ENCODE data around the gene HNRNPL.

The HNRNPL gene

DNA sequence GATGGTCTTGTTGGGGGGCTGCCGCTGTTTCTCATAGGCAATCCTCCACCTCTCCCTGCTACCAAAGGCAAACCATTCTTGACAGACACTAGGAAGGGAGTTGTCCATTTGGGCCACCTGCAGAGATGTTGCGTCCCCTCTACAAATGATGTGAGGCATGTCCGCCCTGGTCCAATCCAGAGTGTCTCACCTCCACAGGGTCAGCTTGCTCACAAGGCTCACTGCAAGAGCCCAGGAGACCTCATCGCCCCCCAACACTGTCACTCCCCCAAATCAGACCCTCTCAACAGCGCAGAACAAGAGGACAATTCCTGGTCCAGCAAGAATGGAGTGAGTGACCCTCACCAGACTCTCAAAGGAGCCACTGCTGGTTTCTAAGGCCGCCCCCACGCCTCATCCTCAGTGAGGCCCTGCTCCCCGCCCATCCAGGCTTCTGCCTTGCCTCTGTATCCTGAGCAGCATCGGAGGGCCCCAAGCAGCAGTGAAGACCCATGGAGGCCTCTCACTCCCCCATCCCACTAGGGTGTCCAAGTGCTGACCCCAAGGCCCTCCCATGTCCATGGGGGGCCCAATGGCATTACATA is 6.5 kb downstream of the HNRNPL start:
- Histone ChIP-seq H3K27ac (ENCODE audit: low read depth, low read length) (no peak overlapping the region), H3K36me3 (ENCODE audit: insufficient read depth, low read length) (peaks cover 39% of the 10 kb centered on the region; the same call in 1 of the 2 replicates), H3K4me1 (ENCODE audit: control insufficient read depth, insufficient read depth, low read length, unreplicated experiment) (peaks cover 9% of the 10 kb centered on the region), H2AFZ (ENCODE audit: low read length, unreplicated experiment) (no peak overlapping the region), H3K4me3 (ENCODE audit: low read depth, low read length) (no peak overlapping the region), H3K79me2 (ENCODE audit: control insufficient read depth, insufficient read depth, low read length, unreplicated experiment) (peaks cover 64% of the 10 kb centered on the region), H3K27me3 (ENCODE audit: insufficient read depth, low read length) (no peaks in the 10 kb centered on the region)

DNA sequence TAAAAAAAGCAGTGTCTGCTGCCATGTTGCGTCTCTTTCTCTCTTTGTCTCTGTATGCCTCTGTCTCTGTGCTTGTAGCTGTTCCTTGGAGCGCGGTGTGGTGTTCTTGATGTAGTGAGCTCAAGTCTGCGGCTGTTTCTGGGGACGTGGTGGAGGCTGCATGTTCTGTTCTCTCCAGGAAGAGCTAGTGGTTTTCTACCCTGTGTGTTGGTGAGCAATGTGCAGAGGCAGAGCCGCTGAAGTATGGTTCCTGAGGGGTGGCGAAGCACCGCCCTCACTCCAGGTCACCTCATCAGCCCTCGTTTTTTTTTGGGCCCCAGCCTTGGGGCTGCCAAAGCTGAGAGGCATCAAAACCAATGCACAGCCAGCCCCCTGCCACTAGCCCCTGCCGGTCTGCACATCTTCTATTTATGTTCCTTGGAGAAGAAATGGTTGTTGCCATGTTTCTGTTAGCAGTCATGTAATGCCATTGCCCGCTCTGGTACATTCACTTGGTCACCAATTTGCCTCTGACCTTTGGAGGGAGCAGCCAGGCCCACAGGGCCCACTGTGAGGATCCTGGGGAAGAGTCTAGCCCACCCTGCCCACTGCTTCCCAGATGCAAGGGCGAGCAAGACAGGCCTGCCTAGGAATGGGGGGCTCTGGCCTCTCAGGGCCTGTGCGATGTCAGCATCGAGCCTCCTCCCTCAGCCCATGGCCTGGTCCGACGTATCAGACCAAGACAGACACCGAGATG is 7.2 kb downstream of the HNRNPL start:
- no peak overlapping the region for H3K27ac ChIP-seq (ENCODE audit: low read depth, low read length)

GRCh38 chr19:38841787-38842438 is 7.9 kb downstream of the HNRNPL start:
- Histone ChIP-seq H3K27me3 (ENCODE audit: insufficient read depth, low read length) (no peaks in the 10 kb centered on the region), H3K4me1 (ENCODE audit: control insufficient read depth, insufficient read depth, low read length, unreplicated experiment) (peaks cover under 1% of the 10 kb centered on the region), H3K4me3 (ENCODE audit: low read depth, low read length) (no peak overlapping the region), H3K27ac (ENCODE audit: low read depth, low read length) (no peak overlapping the region), H3K36me3 (ENCODE audit: insufficient read depth, low read length) (peaks cover 36% of the 10 kb centered on the region; the same call in 1 of the 2 replicates), H3K79me2 (ENCODE audit: control insufficient read depth, insufficient read depth, low read length, unreplicated experiment) (peaks cover 51% of the 10 kb centered on the region), H2AFZ (ENCODE audit: low read length, unreplicated experiment) (no peak overlapping the region)

More for the DNA sequence above, 7.2 kb downstream of the HNRNPL start:
- no peak overlapping the region for H3K4me3 ChIP-seq (ENCODE audit: low read depth, low read length)
- H3K79me2 ChIP-seq (ENCODE audit: control insufficient read depth, insufficient read depth, low read length, unreplicated experiment), result peaks cover 58% of the 10 kb centered on the region
- H3K36me3 ChIP-seq (ENCODE audit: insufficient read depth, low read length), result peaks cover 37% of the 10 kb centered on the region; the same call in 1 of the 2 replicates
- H3K27me3 ChIP-seq (ENCODE audit: insufficient read depth, low read length), result no peaks in the 10 kb centered on the region
- peaks cover 7% of the 10 kb centered on the region for H3K4me1 ChIP-seq (ENCODE audit: control insufficient read depth, insufficient read depth, low read length, unreplicated experiment)
- no peak overlapping the region for H2AFZ ChIP-seq (ENCODE audit: low read length, unreplicated experiment)

DNA sequence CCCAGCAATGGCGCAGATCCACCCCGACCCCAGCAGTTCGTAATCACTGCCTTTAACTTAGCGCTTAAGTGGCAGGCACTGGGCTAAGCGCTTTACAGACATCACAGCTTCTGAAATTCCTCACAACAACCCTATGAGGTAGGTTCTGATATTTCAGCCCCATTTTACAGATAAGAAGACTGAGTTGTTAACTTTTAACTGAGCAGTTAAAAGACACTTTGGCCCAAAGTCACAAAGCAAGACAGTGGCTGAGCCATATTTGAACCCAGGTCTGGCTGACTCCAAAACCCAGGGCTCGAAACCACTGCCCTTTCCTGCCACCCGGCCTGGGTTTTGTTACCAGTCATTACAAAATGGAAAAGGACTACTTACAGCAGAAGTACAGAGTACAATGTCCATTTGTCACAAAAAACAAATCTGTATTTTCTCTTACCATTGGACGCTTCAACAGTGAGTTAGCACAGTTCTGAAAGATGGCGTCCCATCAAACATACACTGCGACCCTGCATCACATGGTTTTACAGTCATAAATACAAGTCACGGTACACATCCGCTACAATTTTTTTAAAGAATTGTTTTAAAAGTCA is 8.5 kb downstream of the HNRNPL start:
- H3K27ac ChIP-seq (ENCODE audit: low read depth, low read length), result no peak overlapping the region
- no peaks in the 10 kb centered on the region for H3K27me3 ChIP-seq (ENCODE audit: insufficient read depth, low read length)

GRCh38 chr19:38840583-38840968 is 9.2 kb downstream of the HNRNPL start:
- Histone ChIP-seq H2AFZ (ENCODE audit: low read length, unreplicated experiment) (no peak overlapping the region), H3K79me2 (ENCODE audit: control insufficient read depth, insufficient read depth, low read length, unreplicated experiment) (peaks cover 37% of the 10 kb centered on the region), H3K4me3 (ENCODE audit: low read depth, low read length) (no peak overlapping the region), H3K4me1 (ENCODE audit: control insufficient read depth, insufficient read depth, low read length, unreplicated experiment) (peaks cover 5% of the 10 kb centered on the region), H3K27me3 (ENCODE audit: insufficient read depth, low read length) (no peaks in the 10 kb centered on the region), H3K36me3 (ENCODE audit: insufficient read depth, low read length) (peaks cover 30% of the 10 kb centered on the region; the same call in 1 of the 2 replicates), H3K27ac (ENCODE audit: low read depth, low read length) (no peak overlapping the region)

More for the DNA sequence above, 8.5 kb downstream of the HNRNPL start:
- Histone ChIP-seq H3K4me1 (ENCODE audit: control insufficient read depth, insufficient read depth, low read length, unreplicated experiment) (no peaks in the 10 kb centered on the region), H2AFZ (ENCODE audit: low read length, unreplicated experiment) (no peak overlapping the region), H3K36me3 (ENCODE audit: insufficient read depth, low read length) (peaks cover 36% of the 10 kb centered on the region; the same call in 1 of the 2 replicates), H3K79me2 (ENCODE audit: control insufficient read depth, insufficient read depth, low read length, unreplicated experiment) (peaks cover 44% of the 10 kb centered on the region), H3K4me3 (ENCODE audit: low read depth, low read length) (no peak overlapping the region)

GRCh38 chr19:38839816-38840582 is 9.8 kb downstream of the HNRNPL start:
- Histone ChIP-seq H3K79me2 (ENCODE audit: control insufficient read depth, insufficient read depth, low read length, unreplicated experiment) (peaks cover 33% of the 10 kb centered on the region), H3K4me3 (ENCODE audit: low read depth, low read length) (no peak overlapping the region), H3K36me3 (ENCODE audit: insufficient read depth, low read length) (peaks cover 24% of the 10 kb centered on the region; the same call in 1 of the 2 replicates), H2AFZ (ENCODE audit: low read length, unreplicated experiment) (no peak overlapping the region), H3K27ac (ENCODE audit: low read depth, low read length) (no peak overlapping the region), H3K27me3 (ENCODE audit: insufficient read depth, low read length) (no peaks in the 10 kb centered on the region), H3K4me1 (ENCODE audit: control insufficient read depth, insufficient read depth, low read length, unreplicated experiment) (peaks cover 6% of the 10 kb centered on the region)

GRCh38 chr19:38838986-38839761 is 10.6 kb downstream of the HNRNPL start:
- no peak overlapping the region for H3K4me3 ChIP-seq (ENCODE audit: low read depth, low read length)
- no peaks in the 10 kb centered on the region for H3K27me3 ChIP-seq (ENCODE audit: insufficient read depth, low read length)
- peaks cover 25% of the 10 kb centered on the region for H3K79me2 ChIP-seq (ENCODE audit: control insufficient read depth, insufficient read depth, low read length, unreplicated experiment)
- H3K36me3 ChIP-seq (ENCODE audit: insufficient read depth, low read length), result peaks cover 21% of the 10 kb centered on the region; the same call in 1 of the 2 replicates
- H3K27ac ChIP-seq (ENCODE audit: low read depth, low read length), result no peak overlapping the region
- peaks cover 6% of the 10 kb centered on the region for H3K4me1 ChIP-seq (ENCODE audit: control insufficient read depth, insufficient read depth, low read length, unreplicated experiment)
- no peak overlapping the region for H2AFZ ChIP-seq (ENCODE audit: low read length, unreplicated experiment)

GRCh38 chr19:38838208-38838985 is 11.4 kb downstream of the HNRNPL start:
- Histone ChIP-seq H3K27ac (ENCODE audit: low read depth, low read length) (no peak overlapping the region), H3K79me2 (ENCODE audit: control insufficient read depth, insufficient read depth, low read length, unreplicated experiment) (peaks cover 17% of the 10 kb centered on the region), H3K4me1 (ENCODE audit: control insufficient read depth, insufficient read depth, low read length, unreplicated experiment) (peaks cover 6% of the 10 kb centered on the region)

GRCh38 chr19:38837656-38838121 is 12.1 kb downstream of the HNRNPL start:
- H3K27ac ChIP-seq (ENCODE audit: low read depth, low read length), result no peak overlapping the region
- peaks cover 6% of the 10 kb centered on the region for H3K4me1 ChIP-seq (ENCODE audit: control insufficient read depth, insufficient read depth, low read length, unreplicated experiment)
- H2AFZ ChIP-seq (ENCODE audit: low read length, unreplicated experiment), result no peak overlapping the region
- H3K79me2 ChIP-seq (ENCODE audit: control insufficient read depth, insufficient read depth, low read length, unreplicated experiment), result peaks cover 10% of the 10 kb centered on the region
- H3K27me3 ChIP-seq (ENCODE audit: insufficient read depth, low read length), result no peaks in the 10 kb centered on the region
- no peak overlapping the region for H3K4me3 ChIP-seq (ENCODE audit: low read depth, low read length)
- peaks cover 15% of the 10 kb centered on the region; the same call in 1 of the 2 replicates for H3K36me3 ChIP-seq (ENCODE audit: insufficient read depth, low read length)

More at GRCh38 chr19:38838208-38838985, 11.4 kb downstream of the HNRNPL start:
- no peak overlapping the region for H2AFZ ChIP-seq (ENCODE audit: low read length, unreplicated experiment)
- no peaks in the 10 kb centered on the region for H3K27me3 ChIP-seq (ENCODE audit: insufficient read depth, low read length)
- no peak overlapping the region for H3K4me3 ChIP-seq (ENCODE audit: low read depth, low read length)
- H3K36me3 ChIP-seq (ENCODE audit: insufficient read depth, low read length), result peaks cover 15% of the 10 kb centered on the region; the same call in 1 of the 2 replicates

Measured in ACC112 (cell line).